Measurements from ENCODE around the gene PRDM16. TPM values are rescaled to one million over a fixed set of nuclear protein-coding genes. Genes with fewer than 3 reads are reported as not detected.

PRDM16 gene
- total and polyA plus RNA-seq, 2 of the 8 experiments (the other 6 are each of a cell fraction or from before 2014, with no cell fraction given) = 0.39 to 0.43 TPM

DNA sequence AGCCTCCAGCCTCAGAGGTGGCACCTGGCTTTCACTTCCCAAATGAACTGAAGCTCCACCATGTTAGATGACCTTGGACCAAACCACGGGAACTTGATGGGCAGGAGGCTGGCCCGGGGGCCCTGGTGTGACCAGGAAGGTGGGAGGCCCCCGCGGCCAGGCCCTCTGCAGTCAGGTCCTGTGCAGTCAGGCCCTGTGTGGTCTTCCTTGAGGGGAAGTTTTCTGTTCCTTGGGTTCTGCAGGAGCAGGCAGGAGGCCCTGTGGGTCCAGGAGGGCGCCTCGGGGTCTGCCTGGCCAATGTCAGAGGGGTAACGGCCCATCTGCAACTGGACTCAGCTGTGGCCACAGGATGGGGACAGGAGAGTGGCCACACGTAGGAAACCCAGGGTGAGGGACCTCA lies 13.0 kb downstream of the PRDM16 start (continued):
- TF ChIP-seq, protein P1, sequence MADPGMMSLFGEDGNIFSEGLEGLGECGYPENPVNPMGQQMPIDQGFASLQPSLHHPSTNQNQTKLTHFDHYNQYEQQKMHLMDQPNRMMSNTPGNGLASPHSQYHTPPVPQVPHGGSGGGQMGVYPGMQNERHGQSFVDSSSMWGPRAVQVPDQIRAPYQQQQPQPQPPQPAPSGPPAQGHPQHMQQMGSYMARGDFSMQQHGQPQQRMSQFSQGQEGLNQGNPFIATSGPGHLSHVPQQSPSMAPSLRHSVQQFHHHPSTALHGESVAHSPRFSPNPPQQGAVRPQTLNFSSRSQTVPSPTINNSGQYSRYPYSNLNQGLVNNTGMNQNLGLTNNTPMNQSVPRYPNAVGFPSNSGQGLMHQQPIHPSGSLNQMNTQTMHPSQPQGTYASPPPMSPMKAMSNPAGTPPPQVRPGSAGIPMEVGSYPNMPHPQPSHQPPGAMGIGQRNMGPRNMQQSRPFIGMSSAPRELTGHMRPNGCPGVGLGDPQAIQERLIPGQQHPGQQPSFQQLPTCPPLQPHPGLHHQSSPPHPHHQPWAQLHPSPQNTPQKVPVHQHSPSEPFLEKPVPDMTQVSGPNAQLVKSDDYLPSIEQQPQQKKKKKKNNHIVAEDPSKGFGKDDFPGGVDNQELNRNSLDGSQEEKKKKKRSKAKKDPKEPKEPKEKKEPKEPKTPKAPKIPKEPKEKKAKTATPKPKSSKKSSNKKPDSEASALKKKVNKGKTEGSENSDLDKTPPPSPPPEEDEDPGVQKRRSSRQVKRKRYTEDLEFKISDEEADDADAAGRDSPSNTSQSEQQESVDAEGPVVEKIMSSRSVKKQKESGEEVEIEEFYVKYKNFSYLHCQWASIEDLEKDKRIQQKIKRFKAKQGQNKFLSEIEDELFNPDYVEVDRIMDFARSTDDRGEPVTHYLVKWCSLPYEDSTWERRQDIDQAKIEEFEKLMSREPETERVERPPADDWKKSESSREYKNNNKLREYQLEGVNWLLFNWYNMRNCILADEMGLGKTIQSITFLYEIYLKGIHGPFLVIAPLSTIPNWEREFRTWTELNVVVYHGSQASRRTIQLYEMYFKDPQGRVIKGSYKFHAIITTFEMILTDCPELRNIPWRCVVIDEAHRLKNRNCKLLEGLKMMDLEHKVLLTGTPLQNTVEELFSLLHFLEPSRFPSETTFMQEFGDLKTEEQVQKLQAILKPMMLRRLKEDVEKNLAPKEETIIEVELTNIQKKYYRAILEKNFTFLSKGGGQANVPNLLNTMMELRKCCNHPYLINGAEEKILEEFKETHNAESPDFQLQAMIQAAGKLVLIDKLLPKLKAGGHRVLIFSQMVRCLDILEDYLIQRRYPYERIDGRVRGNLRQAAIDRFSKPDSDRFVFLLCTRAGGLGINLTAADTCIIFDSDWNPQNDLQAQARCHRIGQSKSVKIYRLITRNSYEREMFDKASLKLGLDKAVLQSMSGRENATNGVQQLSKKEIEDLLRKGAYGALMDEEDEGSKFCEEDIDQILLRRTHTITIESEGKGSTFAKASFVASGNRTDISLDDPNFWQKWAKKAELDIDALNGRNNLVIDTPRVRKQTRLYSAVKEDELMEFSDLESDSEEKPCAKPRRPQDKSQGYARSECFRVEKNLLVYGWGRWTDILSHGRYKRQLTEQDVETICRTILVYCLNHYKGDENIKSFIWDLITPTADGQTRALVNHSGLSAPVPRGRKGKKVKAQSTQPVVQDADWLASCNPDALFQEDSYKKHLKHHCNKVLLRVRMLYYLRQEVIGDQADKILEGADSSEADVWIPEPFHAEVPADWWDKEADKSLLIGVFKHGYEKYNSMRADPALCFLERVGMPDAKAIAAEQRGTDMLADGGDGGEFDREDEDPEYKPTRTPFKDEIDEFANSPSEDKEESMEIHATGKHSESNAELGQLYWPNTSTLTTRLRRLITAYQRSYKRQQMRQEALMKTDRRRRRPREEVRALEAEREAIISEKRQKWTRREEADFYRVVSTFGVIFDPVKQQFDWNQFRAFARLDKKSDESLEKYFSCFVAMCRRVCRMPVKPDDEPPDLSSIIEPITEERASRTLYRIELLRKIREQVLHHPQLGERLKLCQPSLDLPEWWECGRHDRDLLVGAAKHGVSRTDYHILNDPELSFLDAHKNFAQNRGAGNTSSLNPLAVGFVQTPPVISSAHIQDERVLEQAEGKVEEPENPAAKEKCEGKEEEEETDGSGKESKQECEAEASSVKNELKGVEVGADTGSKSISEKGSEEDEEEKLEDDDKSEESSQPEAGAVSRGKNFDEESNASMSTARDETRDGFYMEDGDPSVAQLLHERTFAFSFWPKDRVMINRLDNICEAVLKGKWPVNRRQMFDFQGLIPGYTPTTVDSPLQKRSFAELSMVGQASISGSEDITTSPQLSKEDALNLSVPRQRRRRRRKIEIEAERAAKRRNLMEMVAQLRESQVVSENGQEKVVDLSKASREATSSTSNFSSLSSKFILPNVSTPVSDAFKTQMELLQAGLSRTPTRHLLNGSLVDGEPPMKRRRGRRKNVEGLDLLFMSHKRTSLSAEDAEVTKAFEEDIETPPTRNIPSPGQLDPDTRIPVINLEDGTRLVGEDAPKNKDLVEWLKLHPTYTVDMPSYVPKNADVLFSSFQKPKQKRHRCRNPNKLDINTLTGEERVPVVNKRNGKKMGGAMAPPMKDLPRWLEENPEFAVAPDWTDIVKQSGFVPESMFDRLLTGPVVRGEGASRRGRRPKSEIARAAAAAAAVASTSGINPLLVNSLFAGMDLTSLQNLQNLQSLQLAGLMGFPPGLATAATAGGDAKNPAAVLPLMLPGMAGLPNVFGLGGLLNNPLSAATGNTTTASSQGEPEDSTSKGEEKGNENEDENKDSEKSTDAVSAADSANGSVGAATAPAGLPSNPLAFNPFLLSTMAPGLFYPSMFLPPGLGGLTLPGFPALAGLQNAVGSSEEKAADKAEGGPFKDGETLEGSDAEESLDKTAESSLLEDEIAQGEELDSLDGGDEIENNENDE (IDR thresholded peaks at IDR 0.05; ENCODE audit: insufficient replicate concordance, low read length) = no peak
- TF ChIP-seq HDAC2 (IDR thresholded peaks at IDR 0.05; ENCODE audit: borderline replicate concordance in 1 of 2, low read depth in 2 of 2, low read length in 2 of 2) = no peak

Data from H1 (cell line).